Hematopoietic multipotent progenitor cell treated with erythropoietin and hydrocortisone succinate and interleukin-3 and kit ligand, for 4 days (in vitro differentiated cells): ENCODE measurements around the gene MNX1.

Source experiments
- DNase-seq: peaks from one replicate; pipeline ENCODE4 v3.0.0-alpha.2; 2015

MNX1 gene

GRCh38 chr7:157014635-157015555 lies 4.4 kb upstream of the MNX1 start:
- DNase-seq = no peak

- no peak for DNase-seq
Measured at GRCh38 chr7:157013602-157014549, 3.4 kb upstream of the MNX1 start.

- DNase-seq = no peak
Measured at GRCh38 chr7:157013101-157013500, 2.6 kb upstream of the MNX1 start.

GRCh38 chr7:157012113-157012547 lies 1.7 kb upstream of the MNX1 start:
- no peak for DNase-seq

- no peak for DNase-seq
Measured at GRCh38 chr7:157011333-157012112, 1.1 kb upstream of the MNX1 start.

GRCh38 chr7:157009778-157010587 lies 480 bp downstream of the MNX1 start:
- DNase-seq = no peak

GRCh38 chr7:157009170-157009777 lies 1.2 kb downstream of the MNX1 start:
- DNase-seq = no peak

GRCh38 chr7:157008206-157009169 lies 2.0 kb downstream of the MNX1 start:
- no peak for DNase-seq

GRCh38 chr7:157007470-157008066 lies 2.9 kb downstream of the MNX1 start:
- no peak for DNase-seq

- no peak for DNase-seq
Measured at GRCh38 chr7:157006829-157007469, 3.5 kb downstream of the MNX1 start.

GRCh38 chr7:157006205-157006747 lies 4.2 kb downstream of the MNX1 start:
- DNase-seq = no peak

- DNase-seq = peak; percentile 37
Measured at GRCh38 chr7:157005456-157006204, 4.8 kb downstream of the MNX1 start.

- DNase-seq = no peak
Measured at GRCh38 chr7:157004521-157005455, 5.7 kb downstream of the MNX1 start.

- peak; percentile 52 for DNase-seq
Measured at GRCh38 chr7:157003756-157004520, 6.5 kb downstream of the MNX1 start.

- DNase-seq = no peak
Measured at GRCh38 chr7:157003445-157003755, 7.1 kb downstream of the MNX1 start.

GRCh38 chr7:157002819-157003421 lies 7.5 kb downstream of the MNX1 start:
- no peak for DNase-seq
